ENCODE data around the gene FLRT1.
A peak's percentile ranks its signal among the peaks of the same experiment; 100 is the strongest.

FLRT1 gene

DNA sequence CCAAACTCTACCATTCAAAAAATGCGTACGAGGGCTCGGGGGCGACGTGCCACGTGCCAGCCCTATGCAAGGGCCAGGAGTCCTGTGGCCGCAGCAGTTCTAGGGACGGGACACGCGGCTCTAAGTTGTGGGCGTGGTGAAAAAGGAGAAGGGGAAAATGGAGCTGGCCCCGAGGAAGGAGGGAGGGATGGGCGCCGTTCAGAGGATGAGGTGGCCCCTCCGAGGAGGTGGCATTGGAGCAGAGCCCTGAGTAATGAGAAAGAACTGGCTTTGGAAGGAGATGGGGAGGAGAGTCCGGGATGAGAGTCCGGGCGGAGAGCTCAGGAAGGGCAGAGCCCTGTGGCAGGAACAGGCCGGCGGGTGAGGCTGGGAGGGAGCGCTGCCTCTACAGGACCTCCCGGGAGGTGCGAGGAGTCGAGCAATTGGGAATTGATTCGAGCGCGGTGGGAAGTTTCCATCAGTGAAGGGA is 28.5 kb upstream of the FLRT1 start:
- peak overlapping the region; percentile 35 for H3K4me3 ChIP-seq (ENCODE audit: low read length)
- DNase-seq (ENCODE audit: low read depth) = peak; percentile 21
- TF ChIP-seq, protein P1, sequence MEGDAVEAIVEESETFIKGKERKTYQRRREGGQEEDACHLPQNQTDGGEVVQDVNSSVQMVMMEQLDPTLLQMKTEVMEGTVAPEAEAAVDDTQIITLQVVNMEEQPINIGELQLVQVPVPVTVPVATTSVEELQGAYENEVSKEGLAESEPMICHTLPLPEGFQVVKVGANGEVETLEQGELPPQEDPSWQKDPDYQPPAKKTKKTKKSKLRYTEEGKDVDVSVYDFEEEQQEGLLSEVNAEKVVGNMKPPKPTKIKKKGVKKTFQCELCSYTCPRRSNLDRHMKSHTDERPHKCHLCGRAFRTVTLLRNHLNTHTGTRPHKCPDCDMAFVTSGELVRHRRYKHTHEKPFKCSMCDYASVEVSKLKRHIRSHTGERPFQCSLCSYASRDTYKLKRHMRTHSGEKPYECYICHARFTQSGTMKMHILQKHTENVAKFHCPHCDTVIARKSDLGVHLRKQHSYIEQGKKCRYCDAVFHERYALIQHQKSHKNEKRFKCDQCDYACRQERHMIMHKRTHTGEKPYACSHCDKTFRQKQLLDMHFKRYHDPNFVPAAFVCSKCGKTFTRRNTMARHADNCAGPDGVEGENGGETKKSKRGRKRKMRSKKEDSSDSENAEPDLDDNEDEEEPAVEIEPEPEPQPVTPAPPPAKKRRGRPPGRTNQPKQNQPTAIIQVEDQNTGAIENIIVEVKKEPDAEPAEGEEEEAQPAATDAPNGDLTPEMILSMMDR (conservative IDR thresholded peaks at IDR 0.05; ENCODE audit: low read length) = no peak; the same call in 1 of the 2 replicates

DNA sequence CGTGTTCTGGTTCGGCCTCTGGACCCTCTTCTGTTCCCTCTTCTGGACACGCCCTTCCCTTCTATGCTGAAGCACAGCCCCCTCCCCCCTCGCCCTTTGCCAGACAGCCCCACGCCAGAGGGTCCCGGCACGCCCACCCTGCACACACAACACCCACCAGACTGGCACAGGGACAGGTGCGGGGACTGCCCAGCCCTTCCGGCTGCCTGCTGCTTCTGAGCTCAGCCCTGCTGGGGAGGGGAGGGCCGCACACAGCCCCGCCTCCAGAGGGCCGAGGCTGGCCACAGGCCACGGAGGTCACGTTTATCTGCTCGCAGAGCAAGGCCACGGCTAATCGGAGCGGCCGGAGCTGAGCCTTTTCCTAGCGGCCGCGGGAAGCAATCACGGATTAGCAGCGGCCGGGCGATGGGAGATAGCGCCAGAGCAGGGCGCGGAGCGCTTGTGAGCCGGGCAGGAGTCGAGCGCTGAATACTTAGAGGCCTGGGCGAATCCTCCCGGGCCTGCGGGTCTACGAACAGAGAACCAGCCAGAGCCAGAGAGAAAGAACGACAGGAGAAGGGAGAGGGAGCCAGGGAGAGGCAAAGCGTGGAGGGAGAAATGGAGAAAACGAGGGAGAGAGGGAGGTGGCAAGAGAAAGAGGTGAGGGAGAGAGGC is 28.0 kb upstream of the FLRT1 start:
- DNase-seq (ENCODE audit: low read depth) = no peak

DNA sequence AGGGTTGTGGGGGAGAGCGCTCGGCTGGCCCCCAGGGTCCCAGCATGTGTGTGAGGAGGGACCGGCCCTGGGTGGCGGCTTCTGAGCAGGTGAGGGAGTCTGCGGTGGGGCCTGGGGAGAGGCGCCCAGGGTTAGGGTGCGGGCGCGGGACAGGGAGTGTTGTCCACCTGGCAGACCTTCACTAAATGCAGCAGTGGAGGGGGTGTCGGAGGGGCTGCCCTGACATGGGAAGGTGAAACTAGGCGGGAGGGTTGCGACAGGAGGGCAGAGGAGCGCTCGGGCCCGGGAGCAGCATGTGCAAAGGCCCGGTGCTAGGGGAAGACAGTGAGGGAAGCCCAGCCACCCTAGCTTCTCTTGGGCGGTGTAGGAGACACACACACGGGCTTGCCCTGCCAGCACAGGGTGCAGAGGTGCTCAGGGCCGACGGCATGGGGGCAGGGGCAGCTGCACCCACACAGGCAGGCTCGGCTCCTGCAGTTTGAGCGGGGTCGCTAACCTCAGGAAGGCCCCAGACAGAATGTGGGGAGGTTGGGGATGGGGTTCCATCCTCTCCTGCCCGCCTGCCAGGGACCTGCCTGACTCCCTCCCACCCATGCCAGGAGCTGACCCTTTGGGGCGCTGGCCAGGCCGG is 27.3 kb upstream of the FLRT1 start:
- no peak for DNase-seq (ENCODE audit: low read depth)

More for the DNA sequence above, 28.0 kb upstream of the FLRT1 start:
- H3K4me3 ChIP-seq (ENCODE audit: low read length) = peak overlapping the region; percentile 35
- TF ChIP-seq, protein P1 (conservative IDR thresholded peaks at IDR 0.05; ENCODE audit: low read length) = no peak

DNA sequence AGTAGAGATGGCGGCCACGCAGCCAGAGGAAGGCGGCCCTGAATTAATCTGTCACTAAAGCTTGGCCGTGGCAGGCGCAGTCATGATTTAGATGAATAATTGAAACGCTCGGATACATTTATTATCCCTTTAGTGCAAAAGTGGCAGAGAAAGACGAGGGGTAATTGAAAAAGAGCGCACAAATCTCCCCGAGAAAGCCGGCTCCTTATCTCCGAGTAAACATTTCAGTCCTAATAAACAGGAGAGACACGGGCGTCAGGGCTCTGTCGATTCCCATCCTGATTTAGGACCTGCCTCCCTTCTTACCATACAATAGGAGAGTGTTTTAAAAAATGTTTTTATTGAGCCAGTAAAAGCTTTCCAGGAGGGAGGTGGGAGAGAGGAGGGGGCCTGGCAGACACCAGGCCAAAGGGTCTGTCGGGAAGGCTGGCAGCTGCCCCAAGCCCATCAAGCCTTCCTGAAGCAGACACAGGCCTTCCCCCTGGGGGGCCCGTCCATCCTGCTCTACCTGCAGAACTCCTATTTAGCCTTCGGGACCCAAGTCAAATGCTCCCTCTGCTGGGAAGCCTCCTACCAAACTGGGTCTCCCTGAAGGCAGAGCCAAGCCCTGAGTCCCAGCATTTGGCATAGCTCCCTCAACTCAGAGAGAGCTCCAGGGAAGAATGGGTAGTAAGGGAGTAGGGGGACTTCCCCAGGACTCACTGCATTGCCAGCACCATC is 26.7 kb upstream of the FLRT1 start:
- no peak overlapping the region for H3K4me3 ChIP-seq (ENCODE audit: low read length)
- DNase-seq (ENCODE audit: low read depth) = no peak
- TF ChIP-seq, protein P1 (conservative IDR thresholded peaks at IDR 0.05; ENCODE audit: low read length) = no peak

More for the DNA sequence above, 27.3 kb upstream of the FLRT1 start:
- TF ChIP-seq, protein P1 (conservative IDR thresholded peaks at IDR 0.05; ENCODE audit: low read length) = no peak
- no peak overlapping the region for H3K4me3 ChIP-seq (ENCODE audit: low read length)

DNA sequence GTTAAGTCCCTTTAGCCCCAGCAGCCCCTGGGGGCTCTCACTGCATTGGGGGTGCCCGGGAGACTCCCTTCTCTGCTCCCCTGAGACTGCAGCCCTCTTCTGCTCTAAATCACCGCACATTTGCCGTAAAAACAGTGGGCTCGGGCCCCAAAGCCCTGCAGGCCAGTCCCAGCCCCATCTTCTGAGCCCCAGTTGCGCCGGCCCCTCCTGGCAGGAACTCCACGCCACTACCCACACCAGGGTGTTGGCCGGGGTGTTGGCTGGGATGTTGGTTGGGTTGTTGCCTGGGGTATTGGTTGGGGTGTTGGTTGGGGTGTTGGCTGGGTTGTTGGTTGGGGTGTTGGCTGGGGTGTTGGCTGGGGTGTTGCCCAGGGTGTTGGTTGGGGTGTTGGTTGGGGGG is 26.0 kb upstream of the FLRT1 start:
- TF ChIP-seq, protein P1 (conservative IDR thresholded peaks at IDR 0.05; ENCODE audit: low read length) = no peak
- no peak for DNase-seq (ENCODE audit: low read depth)
- H3K4me3 ChIP-seq (ENCODE audit: low read length) = no peak overlapping the region

DNA sequence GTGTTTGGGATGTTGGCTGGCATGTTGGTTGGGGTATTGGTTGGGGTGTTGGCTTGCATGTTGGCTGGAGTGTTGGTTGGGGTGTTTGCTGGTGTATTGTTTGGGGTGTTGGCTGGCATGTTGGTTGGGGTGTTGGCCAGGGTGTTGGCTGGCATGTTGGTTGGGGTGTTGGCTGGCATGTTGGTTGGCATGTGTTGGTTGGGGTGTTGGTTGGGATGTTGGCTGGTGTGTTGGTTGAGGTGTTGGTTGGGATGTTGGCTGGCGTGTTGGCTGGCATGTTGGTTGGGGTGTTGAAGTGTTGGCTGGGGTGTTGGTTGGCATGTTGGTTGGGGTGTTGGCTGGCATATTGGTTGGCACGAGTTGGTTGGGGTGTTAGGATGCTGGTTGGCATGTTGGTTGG is 24.9 kb upstream of the FLRT1 start:
- H3K4me3 ChIP-seq (ENCODE audit: low read length) = no peak overlapping the region
- no peak for DNase-seq (ENCODE audit: low read depth)
- TF ChIP-seq, protein P1 (conservative IDR thresholded peaks at IDR 0.05; ENCODE audit: low read length) = no peak

Data from AG10803 (cell line).